22Rv1 (cell line): ENCODE data around the gene PDXK.

ENCODE experiments used
- ZFX ChIP-seq: fragments of 450-650 bp; IDR thresholded peaks from 2 replicates; pipeline ENCODE4 v1.6.1; 2017; ENCODE audit warnings: antibody characterized with exemption, borderline replicate concordance
- TF ChIP-seq, protein P1 (sequence below): fragments of 450-650 bp; IDR thresholded peaks from 2 replicates; pipeline ENCODE4 v1.5.1; 2017; ENCODE audit warnings: mild to moderate bottlenecking

GRCh38 chr21:43676391-43676790 is 42.5 kb upstream of the PDXK start:
- TF ChIP-seq, protein P1, sequence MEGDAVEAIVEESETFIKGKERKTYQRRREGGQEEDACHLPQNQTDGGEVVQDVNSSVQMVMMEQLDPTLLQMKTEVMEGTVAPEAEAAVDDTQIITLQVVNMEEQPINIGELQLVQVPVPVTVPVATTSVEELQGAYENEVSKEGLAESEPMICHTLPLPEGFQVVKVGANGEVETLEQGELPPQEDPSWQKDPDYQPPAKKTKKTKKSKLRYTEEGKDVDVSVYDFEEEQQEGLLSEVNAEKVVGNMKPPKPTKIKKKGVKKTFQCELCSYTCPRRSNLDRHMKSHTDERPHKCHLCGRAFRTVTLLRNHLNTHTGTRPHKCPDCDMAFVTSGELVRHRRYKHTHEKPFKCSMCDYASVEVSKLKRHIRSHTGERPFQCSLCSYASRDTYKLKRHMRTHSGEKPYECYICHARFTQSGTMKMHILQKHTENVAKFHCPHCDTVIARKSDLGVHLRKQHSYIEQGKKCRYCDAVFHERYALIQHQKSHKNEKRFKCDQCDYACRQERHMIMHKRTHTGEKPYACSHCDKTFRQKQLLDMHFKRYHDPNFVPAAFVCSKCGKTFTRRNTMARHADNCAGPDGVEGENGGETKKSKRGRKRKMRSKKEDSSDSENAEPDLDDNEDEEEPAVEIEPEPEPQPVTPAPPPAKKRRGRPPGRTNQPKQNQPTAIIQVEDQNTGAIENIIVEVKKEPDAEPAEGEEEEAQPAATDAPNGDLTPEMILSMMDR: no peak
- no peak for TF ChIP-seq ZFX
